HG03039 (cell line): ENCODE results near the gene CAPN8.

Experiments used
- ATAC-seq: cut with Tn5 transposase; IDR thresholded peaks from one replicate; pipeline ENCODE4 v1.9.1; 2021; ENCODE audit warnings: mild to moderate bottlenecking, moderate library complexity; ENCODE audit not compliant: unreplicated experiment

Gene CAPN8

GRCh38 chr1:223620297-223620897 is 45.1 kb downstream of the CAPN8 start:
- no peak for ATAC-seq

GRCh38 chr1:223618680-223619079 is 46.8 kb downstream of the CAPN8 start:
- no peak for ATAC-seq

- no peak for ATAC-seq
Measured at GRCh38 chr1:223617323-223618070, 48.0 kb downstream of the CAPN8 start.

GRCh38 chr1:223616586-223616985 is 48.9 kb downstream of the CAPN8 start:
- ATAC-seq: no peak

GRCh38 chr1:223611936-223612335 is 53.6 kb downstream of the CAPN8 start:
- ATAC-seq: no peak

GRCh38 chr1:223609977-223610376 is 55.5 kb downstream of the CAPN8 start:
- no peak for ATAC-seq

GRCh38 chr1:223609066-223609465 is 56.4 kb downstream of the CAPN8 start:
- no peak for ATAC-seq

- ATAC-seq: no peak
Measured at GRCh38 chr1:223558512-223558911, 107.0 kb downstream of the CAPN8 start.

GRCh38 chr1:223557130-223557475 is 108.4 kb downstream of the CAPN8 start:
- no peak for ATAC-seq

GRCh38 chr1:223556414-223557129 is 108.9 kb downstream of the CAPN8 start:
- ATAC-seq: peak; percentile 87

GRCh38 chr1:223553957-223554356 is 111.5 kb downstream of the CAPN8 start:
- ATAC-seq: no peak

- no peak for ATAC-seq
Measured at GRCh38 chr1:223551610-223552009, 113.9 kb downstream of the CAPN8 start.

GRCh38 chr1:223549740-223550139 is 115.8 kb downstream of the CAPN8 start:
- ATAC-seq: no peak

GRCh38 chr1:223547316-223548114 is 118.0 kb downstream of the CAPN8 start:
- ATAC-seq: no peak

- no peak for ATAC-seq
Measured at GRCh38 chr1:223545343-223545742, 120.2 kb downstream of the CAPN8 start.

- ATAC-seq: no peak
Measured at GRCh38 chr1:223543560-223543959, 121.9 kb downstream of the CAPN8 start.

- no peak for ATAC-seq
Measured at GRCh38 chr1:223542831-223543230, 122.7 kb downstream of the CAPN8 start.

GRCh38 chr1:223540485-223541106 is 124.9 kb downstream of the CAPN8 start:
- ATAC-seq: no peak

GRCh38 chr1:223539750-223540149 is 125.8 kb downstream of the CAPN8 start:
- ATAC-seq: no peak

- ATAC-seq: no peak
Measured at GRCh38 chr1:223538981-223539380, 126.5 kb downstream of the CAPN8 start.

- ATAC-seq: no peak
Measured at GRCh38 chr1:223535319-223535718, 130.2 kb downstream of the CAPN8 start.
